SK-MEL-5 (cell line): Measurements from ENCODE around the gene OR8B8. TPM values are rescaled to one million over a fixed set of nuclear protein-coding genes. Genes with fewer than 3 reads are reported as not detected.

Experiments used
- total RNA-seq: library from RNA; depleted of rRNA; stranded (reverse); fragments of >200 nt; shearing (Covaris generic); gene quantifications from 2 replicates; pipeline ENCODE4 v1.2.3, GENCODE V29; 2014; rRNA removed

The OR8B8 gene
- total RNA-seq, 1 experiment from 2014 or later, result not detected

Other genes with a start within 250 kb of the OR8B8 start
- gene OR8G1, start 204.6 kb downstream of the OR8B8 start, total RNA-seq, result not detected in 2 replicates
- gene OR8G5, start 189.3 kb downstream of the OR8B8 start, total RNA-seq, result not detected in 2 replicates
- gene OR8D1, start 131.7 kb downstream of the OR8B8 start, total RNA-seq, result not detected in 2 replicates
- gene OR8D2, start 125.5 kb downstream of the OR8B8 start, total RNA-seq, result not detected in 2 replicates
- not detected in 2 replicates for gene OR8B2, start 61.2 kb downstream of the OR8B8 start, total RNA-seq
- gene OR8B3, start 46.7 kb downstream of the OR8B8 start, total RNA-seq, result not detected in 2 replicates
- gene OR8B4, start 20.8 kb downstream of the OR8B8 start, total RNA-seq, result not detected in 2 replicates
- gene OR8B12, start 98.0 kb upstream of the OR8B8 start, total RNA-seq, result not detected in 2 replicates
- gene OR8A1, start 124.3 kb upstream of the OR8B8 start, total RNA-seq, result not detected in 2 replicates
- not detected in 2 replicates for gene PANX3, start 165.7 kb upstream of the OR8B8 start, total RNA-seq
- gene TBRG1, start 177.2 kb upstream of the OR8B8 start, total RNA-seq, result 19.1 and 22.0 TPM in 2 replicates
- 27.9 and 29.1 TPM in 2 replicates for gene SIAE, start 228.0 kb upstream of the OR8B8 start, total RNA-seq
- gene SPA17, start 228.2 kb upstream of the OR8B8 start, total RNA-seq, result 7.9 and 9.6 TPM in 2 replicates